NB4 (cell line): ENCODE data around the gene AUTS2.

ENCODE experiments used
- CTCF ChIP-seq: IDR thresholded peaks from one replicate; pipeline ENCODE4 v1.5.1; 2012; ENCODE audit warnings: low read depth, low read length
- MAX ChIP-seq: IDR thresholded peaks from 2 replicates; pipeline ENCODE4 v1.6.1; 2011; ENCODE audit warnings: low read depth, low read length

GRCh38 chr7:70356787-70357328 is 758.6 kb downstream of the AUTS2 start:
- no peak for TF ChIP-seq MAX
- TF ChIP-seq CTCF: no peak
